ENCODE data around the gene HUNK.

- no peak for TF ChIP-seq EZH2 (IDR thresholded peaks at IDR 0.05; ENCODE audit: insufficient read depth, low read length)
- no peak for TF ChIP-seq CTCF (IDR thresholded peaks at IDR 0.05; ENCODE audit: insufficient read depth, low read depth, low read length)
Measured at GRCh38 chr21:31908106-31909031, 35.5 kb downstream of the HUNK start.

Measured in astrocyte (in vitro differentiated cells and primary cell).